Ramos (cell line): ENCODE data around the gene FBXL5.

Source experiments
- in situ Hi-C: fragments of 300-500 bp; cut with MboI; formaldehyde crosslinking; loops from one replicate; pipeline ENCODE4 v1.14.3; 2022; ENCODE audit warnings: low sequenced_read_pairs; ENCODE audit not compliant: unreplicated experiment

FBXL5 gene, protein sequence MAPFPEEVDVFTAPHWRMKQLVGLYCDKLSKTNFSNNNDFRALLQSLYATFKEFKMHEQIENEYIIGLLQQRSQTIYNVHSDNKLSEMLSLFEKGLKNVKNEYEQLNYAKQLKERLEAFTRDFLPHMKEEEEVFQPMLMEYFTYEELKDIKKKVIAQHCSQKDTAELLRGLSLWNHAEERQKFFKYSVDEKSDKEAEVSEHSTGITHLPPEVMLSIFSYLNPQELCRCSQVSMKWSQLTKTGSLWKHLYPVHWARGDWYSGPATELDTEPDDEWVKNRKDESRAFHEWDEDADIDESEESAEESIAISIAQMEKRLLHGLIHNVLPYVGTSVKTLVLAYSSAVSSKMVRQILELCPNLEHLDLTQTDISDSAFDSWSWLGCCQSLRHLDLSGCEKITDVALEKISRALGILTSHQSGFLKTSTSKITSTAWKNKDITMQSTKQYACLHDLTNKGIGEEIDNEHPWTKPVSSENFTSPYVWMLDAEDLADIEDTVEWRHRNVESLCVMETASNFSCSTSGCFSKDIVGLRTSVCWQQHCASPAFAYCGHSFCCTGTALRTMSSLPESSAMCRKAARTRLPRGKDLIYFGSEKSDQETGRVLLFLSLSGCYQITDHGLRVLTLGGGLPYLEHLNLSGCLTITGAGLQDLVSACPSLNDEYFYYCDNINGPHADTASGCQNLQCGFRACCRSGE

DNA sequence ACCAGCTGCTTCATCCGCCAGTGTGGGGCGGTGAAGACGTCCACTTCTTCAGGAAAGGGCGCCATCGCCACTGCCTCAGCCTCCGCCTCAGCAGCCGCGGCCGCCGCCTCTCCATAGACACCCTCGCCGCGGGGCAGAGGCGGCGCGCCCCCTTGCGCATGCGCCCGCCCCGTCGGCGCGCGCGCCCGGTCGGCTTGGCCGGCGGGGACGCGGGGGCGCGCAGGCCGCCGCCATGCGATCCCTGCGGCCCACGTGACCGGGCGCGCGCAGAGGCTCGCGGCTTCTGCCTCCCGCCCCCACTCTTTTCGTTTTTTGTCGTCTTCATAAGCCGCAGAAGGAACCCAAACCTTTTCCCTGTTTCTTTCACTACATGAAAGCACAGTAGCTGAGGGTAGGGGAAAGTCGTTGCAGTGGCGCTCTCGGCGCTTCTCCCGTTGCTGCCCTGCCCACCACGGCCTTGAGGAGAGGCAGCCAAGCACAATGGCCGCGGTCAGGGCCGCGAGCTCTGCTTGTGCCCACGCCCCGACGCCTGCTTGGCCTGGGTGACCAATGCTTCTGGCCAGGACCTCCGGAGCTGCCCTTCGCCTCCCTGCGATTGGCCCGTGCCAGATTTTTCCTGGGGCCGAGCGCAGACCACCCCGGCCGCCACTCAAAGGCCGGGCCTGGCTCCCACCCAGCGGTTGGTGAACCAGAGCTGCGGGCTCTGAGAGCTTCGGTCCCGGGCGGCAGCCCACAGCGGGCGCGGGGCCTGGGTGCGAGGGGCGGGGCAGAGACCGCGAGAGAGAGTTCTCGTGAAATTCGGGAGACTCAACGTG is at the start of gene FBXL5:
TSS of gene FBXL5 (minus strand) at position 135 of the 815 bp plus-strand sequence. CDS start at position 65, 70 bp downstream.
- in situ Hi-C loops = loop anchor here (25.0 kb wide), 1 partner anchor 643 kb away; the partner anchor contains the start of gene CPEB2

DNA sequence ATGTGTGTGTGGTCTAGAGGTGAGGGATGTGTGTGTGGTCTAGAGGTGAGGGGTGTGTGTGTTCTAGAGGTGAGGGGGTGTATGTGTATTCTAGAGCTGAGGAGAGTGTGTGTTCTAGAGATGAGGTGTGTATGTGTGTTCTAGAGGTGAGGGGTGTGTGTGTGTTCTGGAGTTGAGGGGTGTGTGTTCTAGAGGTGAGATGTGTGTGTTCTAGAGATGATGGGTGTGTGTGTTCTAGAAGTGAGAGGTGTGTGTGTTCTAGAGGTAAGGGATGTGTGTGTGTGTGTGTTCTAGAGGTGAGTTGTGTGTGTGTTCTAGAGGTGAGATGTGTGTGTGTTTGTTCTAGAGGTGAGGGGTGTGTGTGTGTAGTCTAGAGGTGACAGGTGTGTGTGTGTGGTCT is 49.0 kb upstream of the FBXL5 start:
- in situ Hi-C loops = no loop called here

DNA sequence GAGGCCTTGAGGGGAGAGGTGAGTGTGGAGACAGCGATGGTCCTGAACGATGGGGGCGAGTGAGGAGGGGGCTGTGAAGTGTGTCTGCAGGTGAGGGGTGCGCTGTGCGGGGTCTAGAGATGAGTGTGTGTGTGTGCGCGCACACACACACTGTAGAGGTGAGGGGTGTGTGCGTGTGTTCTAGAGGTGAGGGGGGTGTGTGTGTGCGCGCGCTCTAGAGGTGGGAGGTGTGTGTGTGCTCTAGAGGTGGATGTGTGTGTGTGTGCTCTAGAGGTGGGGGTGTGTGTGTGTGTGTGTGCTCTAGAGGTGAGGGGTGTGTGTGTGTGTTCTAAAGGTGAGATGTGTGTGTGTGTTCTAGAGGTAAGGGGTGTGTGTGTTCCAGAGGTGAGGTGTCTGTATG is 48.3 kb upstream of the FBXL5 start:
- in situ Hi-C loops = no loop called here

DNA sequence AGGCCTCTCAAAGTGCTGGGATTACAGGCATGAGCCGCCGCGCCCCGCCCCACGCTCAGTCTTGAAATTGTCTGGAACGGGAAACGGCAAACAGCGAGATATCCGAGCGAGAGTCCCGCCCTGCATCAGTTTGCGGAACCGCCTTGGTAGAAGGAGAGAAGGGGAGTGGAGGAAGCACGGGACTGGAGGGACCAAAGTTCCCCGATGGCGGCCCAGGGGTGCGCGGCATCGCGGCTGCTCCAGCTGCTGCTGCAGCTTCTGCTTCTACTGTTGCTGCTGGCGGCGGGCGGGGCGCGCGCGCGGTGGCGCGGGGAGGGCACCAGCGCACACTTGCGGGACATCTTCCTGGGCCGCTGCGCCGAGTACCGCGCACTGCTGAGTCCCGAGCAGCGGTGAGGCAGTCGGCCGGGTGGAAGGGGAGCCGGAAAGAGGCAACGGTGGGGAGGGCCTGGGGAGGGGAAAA is 47.8 kb upstream of the FBXL5 start, which contains the start of gene BST1:
TSS of gene BST1 (plus strand) at position 125 of the 463 bp plus-strand sequence. CDS start at position 205, 80 bp downstream.
- in situ Hi-C loops = no loop called here

DNA sequence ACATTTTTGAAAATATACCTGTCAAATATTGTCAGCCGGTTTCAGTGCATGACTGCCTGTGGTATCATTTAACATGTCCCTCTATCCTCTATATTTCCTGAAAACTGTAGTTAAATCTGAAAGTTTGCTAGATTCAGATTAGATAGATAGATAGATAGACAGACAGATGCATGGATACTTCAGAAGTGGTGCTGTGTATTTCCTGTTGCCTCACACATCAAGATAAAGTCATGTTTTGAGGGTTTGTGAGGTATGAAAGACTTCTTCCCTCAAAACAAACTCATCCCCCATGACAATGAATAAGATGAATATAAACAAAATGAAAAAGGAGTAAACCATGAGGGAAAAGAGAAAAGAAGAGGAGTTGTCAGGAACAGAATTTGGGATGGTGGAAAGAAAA is 41.7 kb upstream of the FBXL5 start:
- in situ Hi-C loops = no loop called here

DNA sequence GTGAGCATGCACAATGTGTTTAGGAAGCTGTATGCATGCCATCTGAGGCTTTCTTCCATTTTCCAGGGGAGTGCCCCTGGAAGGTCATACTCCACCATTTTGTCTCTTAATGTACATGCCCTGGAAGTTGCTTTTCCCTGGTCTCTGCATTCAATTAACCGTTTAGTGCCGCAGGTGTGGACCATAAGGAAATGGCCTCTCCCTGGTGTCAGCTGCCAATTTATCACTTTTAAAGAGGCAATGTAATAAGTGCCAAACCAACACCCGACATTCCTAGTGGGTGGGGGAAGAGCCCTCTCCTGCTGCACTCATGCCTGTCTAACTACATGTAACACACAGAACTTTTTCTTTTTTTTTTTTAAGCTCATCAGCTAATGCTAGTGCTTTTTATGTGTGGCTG is 40.6 kb upstream of the FBXL5 start:
- in situ Hi-C loops = no loop called here

DNA sequence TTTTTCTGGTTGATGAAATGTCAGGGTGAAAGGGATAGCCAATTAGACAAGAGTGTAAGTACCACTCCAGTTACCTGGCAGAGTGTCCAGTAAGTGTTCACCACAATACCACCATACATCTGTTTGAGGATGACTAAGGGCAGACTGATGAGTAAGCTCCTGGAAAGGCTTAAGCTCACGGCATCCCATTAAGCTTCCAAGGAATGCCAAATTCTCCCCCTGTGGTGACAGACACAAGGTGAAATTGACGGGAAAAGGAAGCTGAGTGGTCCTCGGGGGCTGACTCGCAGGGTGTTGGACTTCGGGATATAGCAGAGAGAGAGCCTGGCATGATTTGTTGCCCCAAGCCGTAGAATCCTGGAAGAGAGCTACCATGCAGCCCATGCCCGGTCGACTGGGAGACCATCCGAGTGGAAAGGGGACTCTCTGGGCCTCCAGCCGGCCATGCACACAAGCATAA is 40.1 kb upstream of the FBXL5 start:
- in situ Hi-C loops = no loop called here

DNA sequence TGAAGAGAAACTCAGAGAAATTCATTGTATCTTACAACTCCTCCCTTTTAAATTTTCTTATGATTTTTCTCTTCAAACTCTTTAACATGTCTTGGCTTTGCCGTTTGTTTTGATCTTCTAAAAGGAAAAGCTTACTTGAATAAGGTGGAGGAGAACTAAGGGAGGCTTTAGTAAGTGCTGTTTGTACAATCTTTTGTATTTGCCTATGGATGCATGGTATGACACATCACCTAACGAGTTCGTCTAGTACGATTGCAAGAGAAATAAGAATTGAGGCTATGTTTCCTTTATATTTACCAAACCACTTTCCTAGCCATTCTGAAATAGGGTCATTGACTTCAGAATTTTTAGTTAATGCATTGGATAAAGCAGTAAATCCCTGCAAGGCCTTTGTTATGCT is 39.3 kb upstream of the FBXL5 start:
- in situ Hi-C loops = no loop called here

DNA sequence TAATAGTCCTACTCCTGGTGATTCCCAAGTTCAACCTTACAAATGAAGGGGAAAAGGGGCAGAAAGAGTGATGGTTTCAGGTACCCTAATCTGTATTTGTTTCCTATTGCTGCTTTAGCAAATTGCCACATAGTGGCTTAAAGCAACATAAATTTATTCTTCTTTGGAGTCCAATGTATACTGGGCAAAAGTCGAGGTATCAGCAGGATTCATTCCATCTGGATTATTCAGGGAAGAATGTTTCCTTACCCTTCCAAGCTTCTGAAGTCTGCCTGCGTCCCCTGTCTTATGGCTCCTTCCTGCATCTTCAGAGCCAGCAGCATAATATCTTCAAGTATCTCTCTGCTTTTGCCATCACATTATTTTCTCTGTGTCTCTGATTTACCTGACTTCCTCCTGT is 37.4 kb upstream of the FBXL5 start:
- in situ Hi-C loops = no loop called here

DNA sequence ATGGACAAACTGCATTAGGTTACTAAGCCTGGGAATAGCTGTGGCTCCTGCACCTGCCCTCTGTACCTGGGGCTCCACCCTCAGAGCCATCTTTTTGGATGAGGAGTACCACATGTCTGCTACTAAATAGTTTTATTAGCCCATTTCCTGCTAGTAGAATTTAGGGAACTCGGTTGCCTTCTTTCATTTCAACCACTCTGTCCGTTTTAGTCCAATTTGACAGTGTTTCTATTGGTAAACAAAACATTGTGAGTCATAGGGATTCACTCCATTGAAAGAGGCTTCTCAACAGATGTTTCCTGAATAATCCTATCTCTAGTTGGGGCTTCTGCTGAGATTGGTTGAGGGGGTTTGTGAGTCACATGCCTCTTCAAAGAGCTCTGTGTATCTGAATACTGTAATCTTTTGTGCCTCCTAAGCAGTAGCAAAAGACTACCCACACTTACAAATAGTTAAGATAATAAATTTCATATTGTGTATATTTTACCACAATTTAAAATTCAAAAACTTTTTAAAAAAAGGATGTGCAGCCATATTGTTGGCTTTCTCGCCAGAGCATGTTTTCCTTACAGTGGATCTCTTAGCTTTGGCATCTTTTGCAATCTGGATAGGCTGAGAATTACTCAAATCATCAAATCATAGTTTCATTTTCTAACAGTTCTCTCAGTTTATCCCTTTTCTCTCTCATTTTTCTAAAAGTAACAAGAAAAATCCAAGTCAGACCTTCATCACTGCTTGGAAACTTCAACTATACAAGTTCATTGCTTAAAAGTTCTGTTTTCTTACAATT is 36.4 kb upstream of the FBXL5 start:
- in situ Hi-C loops = no loop called here

DNA sequence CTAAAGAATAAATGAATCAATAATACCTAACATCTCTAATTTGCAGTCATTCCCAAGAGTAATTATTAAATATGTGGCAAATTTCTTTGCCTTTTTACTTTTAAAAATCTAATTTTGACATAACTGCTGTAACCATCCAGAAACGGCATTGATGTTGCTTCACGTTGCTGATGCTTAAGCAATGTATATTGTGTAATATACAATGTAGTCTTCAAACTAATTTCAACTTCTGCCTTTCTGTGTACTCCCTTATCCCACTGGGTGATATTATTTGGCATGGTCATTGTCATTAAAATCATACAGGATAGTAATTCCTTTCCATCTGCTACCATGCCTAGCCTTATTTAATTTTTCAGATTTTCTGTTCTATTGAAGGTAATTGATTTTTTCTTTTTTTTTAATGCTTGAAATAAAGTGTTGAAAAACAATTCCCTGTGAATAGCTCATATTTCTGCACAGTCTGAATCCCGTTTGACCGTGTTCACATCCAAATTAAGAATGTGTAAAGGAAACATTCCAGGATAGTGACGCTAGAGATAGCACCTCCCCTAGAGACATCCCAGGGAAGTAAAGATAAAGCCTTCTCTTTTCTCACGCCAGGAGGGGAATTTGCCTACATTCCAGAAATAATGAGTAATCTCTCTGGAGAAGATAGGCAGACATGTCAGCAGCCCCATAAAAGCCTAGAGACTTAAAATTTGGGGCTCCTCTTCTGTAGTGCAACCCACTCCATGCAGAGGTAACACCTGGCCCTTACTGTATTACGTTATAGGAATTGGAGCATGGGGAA is 35.1 kb upstream of the FBXL5 start:
- in situ Hi-C loops = no loop called here

DNA sequence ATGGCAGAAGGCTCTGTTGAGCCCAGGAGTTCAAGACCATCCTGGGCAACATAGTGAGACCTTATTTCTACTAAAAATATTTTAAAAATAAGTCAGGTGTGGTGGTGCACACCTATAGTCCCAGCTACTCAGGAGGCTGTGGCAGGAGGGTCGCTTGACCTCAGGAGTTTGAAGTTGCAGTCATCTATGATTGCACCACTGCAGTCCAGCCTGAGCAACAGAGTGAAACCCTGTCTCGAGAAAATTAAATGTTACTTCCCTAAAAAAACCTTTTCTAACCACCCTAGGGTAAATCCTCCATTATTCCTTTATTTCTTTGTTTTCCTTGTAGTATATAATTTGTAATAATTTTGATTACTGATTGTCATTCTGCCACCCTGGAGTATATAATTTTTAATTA is 34.4 kb upstream of the FBXL5 start:
- in situ Hi-C loops = no loop called here

DNA sequence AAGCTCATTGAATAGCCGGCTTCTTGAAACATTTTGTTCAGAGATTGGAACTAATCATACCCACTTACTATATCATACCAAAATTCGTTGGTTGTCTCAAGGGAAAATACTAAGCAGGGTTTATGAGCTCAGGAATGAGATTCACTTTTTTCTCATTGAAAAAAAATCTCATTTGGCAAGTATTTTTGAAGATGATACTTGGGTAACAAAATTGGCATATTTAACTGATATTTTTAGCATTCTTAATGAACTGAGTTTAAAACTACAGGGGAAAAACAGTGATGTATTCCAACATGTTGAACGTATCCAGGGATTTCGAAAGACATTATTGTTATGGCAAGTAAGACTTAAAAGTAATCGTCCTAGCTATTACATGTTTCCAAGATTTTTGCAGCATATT is 32.9 kb upstream of the FBXL5 start:
- in situ Hi-C loops = no loop called here

DNA sequence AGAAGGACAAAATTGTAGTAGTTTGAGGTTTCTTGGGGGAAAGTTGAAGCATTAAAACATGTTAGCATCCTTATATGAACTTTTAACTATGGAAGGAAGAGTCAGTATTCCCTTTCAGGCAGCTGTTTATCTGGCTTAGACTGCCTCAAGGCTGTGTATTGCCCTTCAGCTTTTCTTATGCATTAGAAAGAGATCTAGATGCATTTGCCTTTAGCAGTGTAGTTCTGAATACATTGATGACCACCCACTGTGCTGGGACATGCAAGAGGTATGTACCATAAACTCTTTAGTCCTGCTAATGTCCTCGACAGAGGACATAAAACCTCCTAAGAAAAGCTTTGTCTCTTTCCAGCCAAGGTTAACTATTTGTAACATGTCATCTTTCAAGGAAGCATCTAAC is 29.3 kb upstream of the FBXL5 start:
- in situ Hi-C loops = no loop called here

DNA sequence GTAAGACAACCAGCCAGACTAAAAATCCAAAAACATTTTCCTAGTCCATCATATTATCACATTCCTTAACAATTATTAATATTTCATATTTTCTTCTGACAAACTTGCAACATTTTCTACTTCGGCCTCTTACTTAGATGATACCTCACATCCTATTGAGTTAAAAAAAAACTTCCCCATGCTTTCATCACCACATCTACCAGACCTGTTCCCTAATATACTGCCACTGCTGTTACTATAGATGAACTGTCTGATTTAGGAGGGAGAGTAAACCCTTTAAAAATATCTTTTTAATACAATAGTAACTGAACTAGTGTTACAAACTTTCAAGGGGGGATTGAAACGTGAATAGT is 28.0 kb upstream of the FBXL5 start:
- in situ Hi-C loops = no loop called here

DNA sequence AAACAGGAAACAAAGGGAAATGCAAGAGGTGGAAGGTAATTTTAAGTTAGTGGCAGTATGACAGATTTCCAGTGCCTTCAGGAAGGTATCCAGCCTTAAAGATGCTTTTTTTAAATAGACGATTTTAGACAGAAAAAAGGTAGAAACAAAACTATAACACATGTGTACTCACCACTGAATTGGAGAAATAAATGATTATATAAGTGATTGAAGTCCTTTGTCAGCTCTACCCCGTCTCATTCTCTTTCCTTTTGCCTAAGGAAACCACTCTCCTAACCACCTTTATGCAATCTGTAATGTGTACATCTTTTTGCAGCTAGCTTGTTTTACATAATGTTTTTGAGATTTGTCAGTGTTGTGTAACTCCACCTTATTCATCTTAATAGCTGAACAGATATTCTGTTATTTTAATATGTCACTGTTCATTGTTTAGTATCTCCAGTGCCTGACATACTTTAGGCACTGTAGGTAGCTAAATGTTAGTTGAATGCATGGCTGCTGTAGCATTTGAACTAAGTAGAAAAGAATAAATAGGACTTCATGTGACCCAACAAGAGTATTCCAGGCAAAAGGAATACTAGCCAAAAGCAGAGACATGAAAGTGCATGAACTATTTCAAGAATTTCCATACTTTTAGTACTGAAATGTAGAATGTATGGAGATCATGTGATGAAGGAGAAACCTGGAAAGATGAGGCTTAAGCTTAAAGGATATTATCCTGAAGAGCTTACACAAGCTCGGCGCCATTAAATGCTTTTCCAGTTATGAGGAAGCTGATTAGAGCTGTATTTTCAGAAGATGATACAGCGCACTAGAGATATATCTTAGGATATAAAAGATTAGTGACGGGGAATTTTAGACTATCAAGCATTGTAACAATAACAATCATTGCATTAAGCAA is 27.3 kb upstream of the FBXL5 start:
- in situ Hi-C loops = no loop called here

DNA sequence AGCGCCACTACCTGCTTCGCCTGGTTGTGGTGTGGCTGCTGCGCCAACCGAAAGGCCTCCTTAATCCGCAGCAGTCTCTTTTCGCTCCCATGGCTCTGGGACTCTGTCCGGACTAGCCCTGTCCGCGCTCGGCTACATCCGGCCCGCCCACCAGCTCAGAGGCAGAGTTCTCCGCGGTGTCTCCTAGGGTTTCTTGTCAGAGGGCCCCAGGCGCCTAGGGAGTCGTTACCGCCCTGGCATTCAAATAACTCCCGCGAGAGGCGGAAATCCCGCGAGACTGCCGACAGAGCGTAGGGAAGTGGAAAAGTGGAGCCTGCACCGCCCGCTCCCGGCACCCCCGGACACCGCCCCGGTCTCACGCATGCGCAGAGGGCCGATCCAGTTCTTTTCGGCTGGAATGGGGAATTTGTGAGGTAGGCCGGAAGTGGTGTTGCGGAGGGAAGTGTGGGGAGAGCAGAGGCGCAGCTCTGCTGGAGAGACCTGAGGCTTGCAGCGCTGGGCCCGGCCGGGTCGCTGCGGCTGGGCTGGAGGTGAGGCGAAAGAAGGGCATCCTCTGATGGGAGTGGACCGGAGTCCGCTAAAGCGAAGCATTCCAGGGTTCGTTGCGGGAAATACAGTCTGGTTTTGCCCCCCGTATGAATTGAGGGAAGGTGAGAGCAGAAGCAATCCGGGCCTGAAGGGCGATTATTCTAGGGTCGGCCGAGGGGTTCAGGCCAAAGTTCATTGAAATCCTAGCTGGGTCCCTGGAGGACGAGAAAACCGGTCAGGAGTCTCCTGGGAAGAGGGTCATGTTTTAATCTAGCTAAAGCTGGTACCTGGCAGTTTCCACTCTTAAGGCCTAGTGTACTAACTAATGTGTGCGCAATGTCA is 26.4 kb upstream of the FBXL5 start, which contains the start of gene FAM200B:
TSS of gene FAM200B (plus strand) at position 456 of the 870 bp plus-strand sequence. CDS start 5,151 bp downstream, outside the sequence.
- in situ Hi-C loops = no loop called here
